Ectodermal cell (in vitro differentiated cells): ENCODE results near the gene ADISSP.

Experiments used
- H3K27ac ChIP-seq: 2 replicates; pipeline ENCODE4 v1.7.0; 2013; ENCODE audit warnings: mild to moderate bottlenecking, low read depth, low read length; ENCODE audit not compliant: insufficient read depth, poor library complexity, severe bottlenecking
- H3K27me3 ChIP-seq: 2 replicates; pipeline ENCODE4 v1.7.0; 2013; ENCODE audit warnings: mild to moderate bottlenecking, low read length; ENCODE audit not compliant: insufficient read depth, control insufficient read depth, poor library complexity, severe bottlenecking
- H3K36me3 ChIP-seq: one replicate; pipeline ENCODE4 v1.7.0; 2013; ENCODE audit warnings: low read length; ENCODE audit not compliant: control insufficient read depth, insufficient read depth
- H3K4me1 ChIP-seq: one replicate; pipeline ENCODE4 v1.7.0; 2013; ENCODE audit warnings: low read length; ENCODE audit not compliant: control insufficient read depth, insufficient read depth
- H3K4me3 ChIP-seq: 2 replicates; pipeline ENCODE4 v1.7.0; 2013; ENCODE audit warnings: low read depth, low read length, control low read depth; ENCODE audit not compliant: insufficient read depth
- H3K9me3 ChIP-seq: 2 replicates; pipeline ENCODE4 v1.7.0; 2013; ENCODE audit warnings: mild to moderate bottlenecking, low read length, moderate library complexity; ENCODE audit not compliant: control insufficient read depth
- WGBS, 2 experiments: methylation state at CpG; one replicate each; pipeline ENCODE4 v1.1.7; 2013; ENCODE audit warnings: missing lambda C conversion rate in 2 of 2; 5-methylcytosine and 5-hydroxymethylcytosine counted together

The ADISSP gene

GRCh38 chr20:3716195-3716834 is 51.2 kb downstream of the ADISSP start:
- 75 to 83% methylated on average over 4 of the region's 4 CpGs for WGBS, 2 experiments
- H3K9me3 ChIP-seq, result no peaks in the 10 kb centered on the region
- H3K4me3 ChIP-seq, result no peak overlapping the region
- H3K4me1 ChIP-seq, result no peaks in the 10 kb centered on the region
- H3K27me3 ChIP-seq, result no peaks in the 10 kb centered on the region
- no peak overlapping the region for H3K27ac ChIP-seq
- H3K36me3 ChIP-seq, result no peaks in the 10 kb centered on the region

GRCh38 chr20:3714092-3714491 is 53.5 kb downstream of the ADISSP start:
- H3K9me3 ChIP-seq, result no peaks in the 10 kb centered on the region
- H3K4me1 ChIP-seq, result no peaks in the 10 kb centered on the region
- H3K36me3 ChIP-seq, result no peaks in the 10 kb centered on the region
- no peak overlapping the region for H3K4me3 ChIP-seq
- H3K27me3 ChIP-seq, result no peaks in the 10 kb centered on the region
- no peak overlapping the region for H3K27ac ChIP-seq
- WGBS, 2 experiments, result 92 to 95% methylated on average over 4 of the region's 4 CpGs

- no peaks in the 10 kb centered on the region for H3K36me3 ChIP-seq
- H3K4me3 ChIP-seq, result no peak within 1 kb of the TSS
- H3K27ac ChIP-seq, result no peak within 1 kb of the TSS
- H3K27me3 ChIP-seq, result no peaks in the 10 kb centered on the region
- no peaks in the 10 kb centered on the region for H3K9me3 ChIP-seq
- H3K4me1 ChIP-seq, result no peaks in the 10 kb centered on the region
- WGBS, 2 experiments, result 91 to 92% methylated on average over 15 of the region's 15 CpGs
These were observed 55.2 kb downstream of the ADISSP start, which contains the start of gene SIGLEC1 for GRCh38 chr20:3712279-3712873. SIGLEC1 (minus strand) TSS chr20:3712600; CDS start chr20:3707128, 5,472 bp downstream.

GRCh38 chr20:3711484-3711941 is 56.0 kb downstream of the ADISSP start:
- Histone ChIP-seq H3K36me3 (no peaks in the 10 kb centered on the region), H3K27me3 (no peaks in the 10 kb centered on the region), H3K9me3 (no peaks in the 10 kb centered on the region), H3K4me1 (no peaks in the 10 kb centered on the region), H3K27ac (no peak overlapping the region), H3K4me3 (no peak overlapping the region)
- 90 to 95% methylated on average over 4 of the region's 4 CpGs for WGBS, 2 experiments

GRCh38 chr20:3710703-3711483 is 56.7 kb downstream of the ADISSP start:
- WGBS, 2 experiments, result 35 to 38% methylated on average over 18 of the region's 18 CpGs
- H3K27me3 ChIP-seq, result no peaks in the 10 kb centered on the region
- H3K4me3 ChIP-seq, result no peak overlapping the region

GRCh38 chr20:3710011-3710466 is 57.5 kb downstream of the ADISSP start:
- Histone ChIP-seq H3K4me3 (no peak overlapping the region), H3K27ac (no peak overlapping the region), H3K4me1 (no peaks in the 10 kb centered on the region), H3K9me3 (no peaks in the 10 kb centered on the region), H3K27me3 (no peaks in the 10 kb centered on the region), H3K36me3 (no peaks in the 10 kb centered on the region)
- 88 to 94% methylated on average over 6 of the region's 6 CpGs for whole genome bisulfite sequencing, 2 experiments

More at GRCh38 chr20:3710703-3711483, 56.7 kb downstream of the ADISSP start:
- H3K4me1 ChIP-seq, result no peaks in the 10 kb centered on the region
- no peaks in the 10 kb centered on the region for H3K9me3 ChIP-seq
- H3K36me3 ChIP-seq, result no peaks in the 10 kb centered on the region
- no peak overlapping the region for H3K27ac ChIP-seq

GRCh38 chr20:3707508-3707899 is 60.0 kb downstream of the ADISSP start:
- Histone ChIP-seq H3K9me3 (no peaks in the 10 kb centered on the region), H3K27me3 (no peaks in the 10 kb centered on the region), H3K27ac (no peak overlapping the region), H3K36me3 (no peaks in the 10 kb centered on the region), H3K4me1 (no peaks in the 10 kb centered on the region), H3K4me3 (no peak overlapping the region)
- 87 to 88% methylated on average over 3 of the region's 3 CpGs for WGBS, 2 experiments

- Histone ChIP-seq H3K27ac (no peak overlapping the region), H3K9me3 (no peaks in the 10 kb centered on the region), H3K4me3 (no peak overlapping the region), H3K4me1 (no peaks in the 10 kb centered on the region), H3K27me3 (no peaks in the 10 kb centered on the region), H3K36me3 (no peaks in the 10 kb centered on the region)
- WGBS, 2 experiments, result 84 to 89% methylated on average over 10 of the region's 10 CpGs
These were observed 60.6 kb downstream of the ADISSP start for GRCh38 chr20:3706774-3707507.

- WGBS, 2 experiments, result 94% methylated on average over 31 of the region's 31 CpGs
- Histone ChIP-seq H3K36me3 (no peaks in the 10 kb centered on the region), H3K4me1 (no peaks in the 10 kb centered on the region), H3K27me3 (no peaks in the 10 kb centered on the region), H3K27ac (no peak overlapping the region), H3K9me3 (no peaks in the 10 kb centered on the region), H3K4me3 (no peak overlapping the region)
These were observed 61.4 kb downstream of the ADISSP start for GRCh38 chr20:3705970-3706739.
